GM19238 (cell line): ENCODE measurements around the gene DCAF15.

ENCODE experiments used
- DNase-seq: peaks from one replicate; pipeline ENCODE4 v3.0.0; 2011; ENCODE audit warnings: low spot score; ENCODE audit not compliant: insufficient read length

DCAF15 gene

GRCh38 chr19:13930402-13930801 is 21.9 kb upstream of the DCAF15 start:
- no peak for DNase-seq

GRCh38 chr19:13931391-13932148 is 20.7 kb upstream of the DCAF15 start:
- DNase-seq: no peak

GRCh38 chr19:13932149-13932637 is 20.1 kb upstream of the DCAF15 start:
- no peak for DNase-seq

- no peak for DNase-seq
Measured at GRCh38 chr19:13932911-13933393, 19.4 kb upstream of the DCAF15 start.

GRCh38 chr19:13934785-13935109 is 17.6 kb upstream of the DCAF15 start:
- no peak for DNase-seq

GRCh38 chr19:13935765-13936510 is 16.4 kb upstream of the DCAF15 start:
- no peak for DNase-seq

GRCh38 chr19:13937479-13938300 is 14.6 kb upstream of the DCAF15 start:
- no peak for DNase-seq

- no peak for DNase-seq
Measured at GRCh38 chr19:13938301-13939064, 13.8 kb upstream of the DCAF15 start, which contains the start of gene PODNL1. TSS of gene PODNL1 (minus strand) at chr19:13938417. CDS start at chr19:13938181, 236 bp downstream.

GRCh38 chr19:13942023-13942684 is 10.2 kb upstream of the DCAF15 start:
- no peak for DNase-seq

GRCh38 chr19:13946414-13946813 is 5.9 kb upstream of the DCAF15 start:
- DNase-seq: no peak

- no peak for DNase-seq
Measured at GRCh38 chr19:13951043-13951442, 1.3 kb upstream of the DCAF15 start.

- no peak for DNase-seq
Measured at GRCh38 chr19:13951799-13952153, 533 bp upstream of the DCAF15 start.

GRCh38 chr19:13952931-13953531 is 722 bp downstream of the DCAF15 start:
- no peak for DNase-seq

- no peak for DNase-seq
Measured at GRCh38 chr19:13954185-13954584, 1.9 kb downstream of the DCAF15 start.

- DNase-seq: no peak
Measured at GRCh38 chr19:13955662-13956364, 3.5 kb downstream of the DCAF15 start.

- no peak for DNase-seq
Measured at GRCh38 chr19:13956365-13956744, 4.0 kb downstream of the DCAF15 start.

- DNase-seq: no peak
Measured at GRCh38 chr19:13957051-13957450, 4.7 kb downstream of the DCAF15 start.

- no peak for DNase-seq
Measured at GRCh38 chr19:13958043-13958442, 5.7 kb downstream of the DCAF15 start.

- DNase-seq: no peak
Measured at GRCh38 chr19:13959141-13959961, 7.0 kb downstream of the DCAF15 start.
